Peyer's patch (tissue), 4 donors: ENCODE measurements around the gene TLR3. TPM values are rescaled to one million over a fixed set of nuclear protein-coding genes. Genes with fewer than 3 reads are reported as not detected.

Source experiments
- DNase-seq, 3 donors: peaks; one replicate each; pipeline ENCODE4 v3.0.0-alpha.2; 2017 to 2019
- H3K27ac ChIP-seq, 4 donors: fragments of 200-600 bp; sonication (generic); one replicate each; pipeline ENCODE4 v1.5.1; 2016 to 2019
- H3K27me3 ChIP-seq, 2 donors: fragments of 200-600 bp; sonication (generic); one replicate each; pipeline ENCODE4 v1.5.1; 2019
- H3K36me3 ChIP-seq, 3 donors: fragments of 200-600 bp; sonication (generic); one replicate each; pipeline ENCODE4 v1.5.1; 2016 to 2019
- H3K4me1 ChIP-seq, 4 donors: fragments of 200-600 bp; sonication (generic); one replicate each; pipeline ENCODE4 v1.5.1; 2016 to 2019
- H3K4me3 ChIP-seq, 4 donors: fragments of 200-600 bp; sonication (generic); 1 replicate in 3 of 4; 2 replicates in 1 of 4; pipeline ENCODE4 v1.5.1; 2016 to 2019; ENCODE audit warnings: mild to moderate bottlenecking in 1 of 4
- H3K9me3 ChIP-seq, 4 donors: fragments of 200-600 bp; sonication (generic); one replicate each; pipeline ENCODE4 v1.5.1; 2016 to 2019; ENCODE audit warnings: mild to moderate bottlenecking in 1 of 4
- POLR2A ChIP-seq, 2 donors: fragments of 450-650 bp; IDR thresholded peaks; one replicate each; pipeline ENCODE4 v1.5.1; 2017; ENCODE audit warnings: antibody characterized with exemption in 2 of 2, mild to moderate bottlenecking in 2 of 2, moderate library complexity in 2 of 2
- total RNA-seq, 4 donors: library from RNA; depleted of rRNA; stranded (reverse); fragments of >200 nt; gene quantifications; one replicate each; pipeline ENCODE4 v1.1.0, GENCODE V29; 2016
- TF ChIP-seq, protein P1 (sequence below), 6 experiments: fragments of 450-650 bp in 4 of 6; fragments of 200-600 bp in 2 of 6; sonication (generic) in 1 of 6; IDR thresholded peaks; one replicate each; pipeline ENCODE4 v1.5.1; 2017 to 2019; ENCODE audit warnings: antibody characterized with exemption in 6 of 6, mild to moderate bottlenecking in 3 of 6, moderate library complexity in 1 of 6

The TLR3 gene
- total RNA-seq: 10 to 100 TPM in 3 of 4 donors, 1 to 10 TPM in 1; 5.0 to 49.4 (median 12.8) TPM

DNA sequence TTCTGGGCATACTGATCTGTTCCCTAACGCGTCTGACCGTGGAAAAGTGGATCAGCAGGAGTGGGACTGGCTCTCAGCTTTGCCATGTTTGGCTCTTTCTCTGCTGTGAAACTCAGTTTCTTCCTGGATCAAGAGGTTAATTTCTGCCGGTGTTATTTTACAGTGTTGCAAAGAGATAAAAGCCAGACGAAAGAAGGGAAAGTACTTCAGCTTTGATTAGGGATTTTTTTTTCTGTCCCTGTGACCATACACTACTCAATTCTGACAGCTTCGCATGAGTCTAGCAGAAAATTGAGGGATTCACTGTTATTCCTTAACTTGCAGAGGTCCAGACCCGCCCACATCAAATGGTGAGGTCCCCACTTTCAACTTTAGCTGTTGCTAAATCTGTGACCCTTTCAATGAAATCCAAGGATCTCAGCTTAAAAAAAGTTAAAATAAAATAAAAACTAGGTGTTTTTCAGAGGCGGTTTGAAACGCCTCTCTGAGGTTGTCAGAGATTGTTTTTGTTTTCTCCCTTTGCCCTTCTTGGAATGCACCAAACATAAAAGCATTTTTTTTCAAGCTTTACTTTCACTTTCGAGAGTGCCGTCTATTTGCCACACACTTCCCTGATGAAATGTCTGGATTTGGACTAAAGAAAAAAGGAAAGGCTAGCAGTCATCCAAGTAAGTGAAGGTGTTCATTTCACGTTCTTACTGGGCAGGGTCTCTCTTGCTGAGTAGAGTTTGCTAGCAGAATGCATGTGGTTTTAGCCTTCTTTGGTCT lies at the start of gene TLR3:
Gene TLR3, plus strand, starts transcription at position 576 of the 768 bp plus-strand sequence. CDS start 7,464 bp downstream, outside the sequence.
- no peak for TF ChIP-seq POLR2A (IDR thresholded peaks at IDR 0.05)
- TF ChIP-seq, protein P1, sequence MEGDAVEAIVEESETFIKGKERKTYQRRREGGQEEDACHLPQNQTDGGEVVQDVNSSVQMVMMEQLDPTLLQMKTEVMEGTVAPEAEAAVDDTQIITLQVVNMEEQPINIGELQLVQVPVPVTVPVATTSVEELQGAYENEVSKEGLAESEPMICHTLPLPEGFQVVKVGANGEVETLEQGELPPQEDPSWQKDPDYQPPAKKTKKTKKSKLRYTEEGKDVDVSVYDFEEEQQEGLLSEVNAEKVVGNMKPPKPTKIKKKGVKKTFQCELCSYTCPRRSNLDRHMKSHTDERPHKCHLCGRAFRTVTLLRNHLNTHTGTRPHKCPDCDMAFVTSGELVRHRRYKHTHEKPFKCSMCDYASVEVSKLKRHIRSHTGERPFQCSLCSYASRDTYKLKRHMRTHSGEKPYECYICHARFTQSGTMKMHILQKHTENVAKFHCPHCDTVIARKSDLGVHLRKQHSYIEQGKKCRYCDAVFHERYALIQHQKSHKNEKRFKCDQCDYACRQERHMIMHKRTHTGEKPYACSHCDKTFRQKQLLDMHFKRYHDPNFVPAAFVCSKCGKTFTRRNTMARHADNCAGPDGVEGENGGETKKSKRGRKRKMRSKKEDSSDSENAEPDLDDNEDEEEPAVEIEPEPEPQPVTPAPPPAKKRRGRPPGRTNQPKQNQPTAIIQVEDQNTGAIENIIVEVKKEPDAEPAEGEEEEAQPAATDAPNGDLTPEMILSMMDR (IDR thresholded peaks at IDR 0.05): no peak
- no peaks in the 10 kb centered on the region for H3K9me3 ChIP-seq
- H3K4me1 ChIP-seq: peaks cover 0 to 8% (median 0%) of the 10 kb centered on the region in 4 donors
- H3K4me3 ChIP-seq: peak within 1 kb of the TSS; percentile 25 to 63 (median 42)
- DNase-seq: no peak
- H3K27ac ChIP-seq: peak within 1 kb of the TSS in 3 of 4 donors; percentile 49 to 74 (median 65)
- H3K27me3 ChIP-seq: no peaks in the 10 kb centered on the region
- H3K36me3 ChIP-seq: no peaks in the 10 kb centered on the region

DNA sequence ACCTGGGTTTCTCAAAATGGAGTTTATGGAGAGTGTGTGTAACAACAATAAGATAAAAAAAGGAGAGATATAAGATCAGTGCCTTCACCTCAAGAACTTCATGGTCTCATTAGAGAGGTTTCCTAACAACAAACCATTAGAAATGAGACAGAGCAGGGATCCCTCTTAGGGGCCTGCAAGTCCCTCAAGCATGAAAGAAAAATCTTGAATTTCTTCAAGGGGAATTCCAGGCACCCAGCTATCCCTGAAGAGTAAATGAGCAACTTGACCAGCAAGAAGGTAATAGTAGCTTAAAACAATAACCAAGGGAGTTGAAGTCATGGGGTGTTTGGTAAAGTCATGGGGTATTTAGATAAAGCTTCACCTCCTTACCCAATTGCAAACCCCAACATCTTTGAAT lies 49.7 kb upstream of the TLR3 start:
- TF ChIP-seq, protein P1 (IDR thresholded peaks at IDR 0.05): no peak
- no peak for TF ChIP-seq POLR2A (IDR thresholded peaks at IDR 0.05)
- Histone ChIP-seq H3K4me1 (no peaks in the 10 kb centered on the region), H3K9me3 (no peaks in the 10 kb centered on the region), H3K36me3 (no peaks in the 10 kb centered on the region), H3K4me3 (no peak overlapping the region), H3K27me3 (no peaks in the 10 kb centered on the region), H3K27ac (no peak overlapping the region)
- DNase-seq: no peak

DNA sequence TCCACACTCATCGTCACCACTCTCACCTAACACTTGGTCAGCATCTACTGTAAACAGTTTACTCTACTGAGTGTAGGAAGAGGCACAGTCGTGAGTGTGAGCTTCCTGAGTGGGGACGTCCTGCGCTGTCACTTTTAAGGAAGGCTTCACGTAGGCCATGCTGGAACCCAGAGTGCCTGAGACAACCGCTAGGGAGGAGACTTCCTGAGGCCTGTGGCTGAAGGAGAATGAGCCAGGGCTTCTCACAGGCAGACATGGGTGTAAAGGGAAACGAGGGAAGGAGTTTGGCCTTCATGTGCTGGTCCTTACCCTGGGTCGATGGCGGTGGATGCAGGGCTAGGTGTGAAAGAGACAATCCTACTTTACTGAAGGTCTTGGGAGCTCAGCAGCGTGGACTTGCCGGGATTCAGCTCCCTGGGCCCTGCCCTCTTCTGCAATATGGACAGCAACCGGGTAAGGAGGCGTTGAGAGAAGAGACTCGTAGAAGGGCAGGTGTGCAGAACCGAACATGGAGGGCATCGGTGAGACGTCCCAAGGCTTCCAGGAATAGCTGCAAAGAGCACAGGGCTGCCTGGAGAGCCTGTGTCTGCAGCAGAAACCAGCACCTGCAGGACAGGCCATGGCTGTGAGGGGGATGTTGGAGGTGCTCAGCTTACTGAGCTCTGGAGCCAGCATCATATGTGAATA lies 48.7 kb upstream of the TLR3 start:
- no peak overlapping the region for H3K27ac ChIP-seq
- H3K9me3 ChIP-seq: no peaks in the 10 kb centered on the region

DNA sequence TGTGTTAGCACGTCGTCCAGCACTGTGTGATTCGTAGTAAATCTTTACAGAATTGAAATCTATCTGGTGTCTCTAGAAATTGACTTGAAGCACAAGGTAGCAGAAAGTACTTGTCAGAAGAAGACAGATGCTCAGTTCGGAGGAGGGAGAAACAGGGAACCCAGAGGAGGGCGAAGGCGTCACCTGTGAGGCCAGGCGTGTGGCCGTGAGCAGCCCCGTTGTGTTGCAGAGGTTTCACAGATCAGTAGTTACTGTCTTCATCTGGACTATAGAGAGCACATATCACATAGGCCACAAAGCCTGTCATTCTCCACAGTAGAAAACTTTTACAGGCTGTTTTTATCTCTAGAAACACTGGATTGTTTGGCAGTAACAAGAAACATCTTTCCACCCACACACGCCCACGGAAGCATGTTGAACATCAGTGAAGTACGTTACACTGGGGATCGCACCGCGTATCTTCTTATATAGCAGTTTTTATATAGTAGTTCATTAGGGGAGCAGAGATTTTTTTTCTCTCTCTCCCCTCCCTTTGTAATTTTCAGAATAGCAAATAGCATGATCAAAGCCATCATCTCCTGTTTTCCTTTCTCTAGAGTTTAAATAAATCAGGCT lies 48.1 kb upstream of the TLR3 start:
- Histone ChIP-seq H3K4me1 (no peaks in the 10 kb centered on the region), H3K9me3 (no peaks in the 10 kb centered on the region), H3K27ac (no peak overlapping the region), H3K27me3 (no peaks in the 10 kb centered on the region), H3K36me3 (no peaks in the 10 kb centered on the region), H3K4me3 (no peak overlapping the region)
- no peak for DNase-seq
- no peak for TF ChIP-seq POLR2A (IDR thresholded peaks at IDR 0.05)
- TF ChIP-seq, protein P1 (IDR thresholded peaks at IDR 0.05): no peak

More for the DNA sequence above, 48.7 kb upstream of the TLR3 start:
- H3K4me1 ChIP-seq: no peaks in the 10 kb centered on the region
- H3K4me3 ChIP-seq: no peak overlapping the region
- TF ChIP-seq, protein P1 (IDR thresholded peaks at IDR 0.05): no peak
- H3K27me3 ChIP-seq: no peaks in the 10 kb centered on the region
- DNase-seq: no peak
- H3K36me3 ChIP-seq: no peaks in the 10 kb centered on the region

DNA sequence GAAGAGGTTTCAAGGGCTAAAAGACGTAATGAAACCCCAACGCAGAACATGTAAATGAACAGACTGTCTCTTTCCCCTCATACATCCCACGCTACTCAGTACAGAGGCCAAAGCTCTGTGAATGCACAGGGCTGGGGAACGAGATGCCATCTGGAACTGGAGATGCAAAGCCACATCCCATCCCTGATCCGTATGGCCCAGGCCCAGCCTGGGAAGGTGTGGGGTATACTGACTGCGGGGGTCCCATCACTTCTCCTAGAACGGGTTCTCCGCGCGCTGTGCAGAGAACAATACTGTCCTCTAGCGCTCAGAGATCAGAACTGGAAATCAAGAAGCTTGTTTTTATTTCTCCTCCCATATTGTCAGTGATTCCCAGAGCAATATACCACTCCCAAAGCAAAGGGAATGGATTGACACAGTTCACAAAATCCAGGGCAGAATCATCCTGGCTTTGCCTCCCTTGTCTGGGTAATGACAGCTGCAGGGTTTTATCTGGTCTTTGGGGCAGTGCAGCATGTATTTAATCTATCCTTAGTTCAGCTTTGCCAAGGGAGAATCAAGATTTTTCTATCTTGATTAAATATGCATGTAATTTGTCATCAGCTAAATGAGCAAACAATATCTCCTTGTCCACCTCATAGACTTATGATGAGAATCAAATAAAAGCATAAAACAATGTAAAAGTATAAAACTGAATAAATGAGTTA lies 47.3 kb upstream of the TLR3 start:
- DNase-seq: no peak
- Histone ChIP-seq H3K27ac (no peak overlapping the region), H3K4me3 (peak overlapping the region in 1 of 4 donors; percentile 5), H3K27me3 (no peaks in the 10 kb centered on the region), H3K9me3 (no peaks in the 10 kb centered on the region), H3K36me3 (no peaks in the 10 kb centered on the region), H3K4me1 (no peaks in the 10 kb centered on the region)
- no peak for TF ChIP-seq POLR2A (IDR thresholded peaks at IDR 0.05)
- TF ChIP-seq, protein P1 (IDR thresholded peaks at IDR 0.05): peak in 4 of 6 experiments; percentile 43 to 65 (median 64)
